ENCODE measurements around the gene CLP1. TPM values are rescaled to one million over a fixed set of nuclear protein-coding genes. Genes with fewer than 3 reads are reported as not detected.

Gene CLP1
- total RNA-seq, 1 experiment from 2014 or later = 23.4 TPM

DNA sequence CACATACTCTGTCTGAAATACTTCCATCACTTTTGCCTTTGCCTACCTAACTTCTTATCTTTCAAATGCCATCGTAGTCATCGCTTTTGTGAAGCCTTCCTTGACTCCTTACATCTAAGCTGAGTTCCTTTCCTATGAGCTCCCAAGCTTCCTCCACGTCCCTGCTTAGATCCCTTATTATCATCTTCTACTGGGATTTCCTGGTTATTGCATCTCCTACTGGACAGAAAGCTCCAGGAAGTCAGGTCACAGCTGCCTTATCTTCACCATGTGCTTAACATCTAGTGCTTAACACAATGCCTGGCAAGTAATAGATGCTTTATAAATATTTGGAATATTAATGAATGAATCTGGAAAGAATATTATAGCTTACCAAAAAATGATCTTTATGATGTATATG, 13.8 kb upstream of the CLP1 start:
- intact Hi-C loops (cut with micrococcal nuclease; ENCODE audit: unreplicated experiment) = loop anchor here (1.0 kb wide), 2 partner anchors 117 to 187 kb away; no protein-coding TSS in a partner anchor
- Histone ChIP-seq H3K9me2 (ENCODE audit: insufficient read depth) (no peaks in the 10 kb centered on the region), H2AFZ (no peak overlapping the region), H3K27ac (no peak overlapping the region), H3K4me3 (no peak overlapping the region), H3K4me2 (no peak overlapping the region), H3K36me3 (ENCODE audit: low read depth) (no peaks in the 10 kb centered on the region), H3F3A (ENCODE audit: insufficient read depth, low read depth) (no peaks in the 10 kb centered on the region), H4K20me1 (ENCODE audit: insufficient read depth) (no peaks in the 10 kb centered on the region), H3K27me3 (ENCODE audit: insufficient read depth, low read depth) (peaks cover 38% of the 10 kb centered on the region), H3K4me1 (replicated peaks; ENCODE audit: insufficient read depth) (peaks cover 3% of the 10 kb centered on the region; the same call in 1 of the 2 replicates), H3K9me3 (ENCODE audit: insufficient read depth, low read depth) (no peaks in the 10 kb centered on the region), H3K79me2 (ENCODE audit: low read depth) (no peaks in the 10 kb centered on the region)
- no peak for DNase-seq
- POLR2A ChIA-PET (ENCODE audit: unreplicated experiment) = interaction anchor here (0.6 to 0.9 kb wide), 3 partner anchors 8 to 60 kb away, joined by 3 to 12 read pairs (median 11); no protein-coding TSS in a partner anchor
- TF ChIP-seq CTCF (conservative IDR thresholded peaks at IDR 0.05) (no peak), EZH2 (IDR thresholded peaks at IDR 0.05; ENCODE audit: low read depth) (no peak)
- no TSS peak for BruUV-seq (replicated peaks)
- CTCF ChIA-PET = interaction anchor here (0.6 to 2.0 kb wide), 14 partner anchors 11 to 943 kb away, joined by 3 to 25 read pairs (median 4); partner anchors contain the start of gene UBE2L6

GRCh38 chr11:57644748-57645688, 12.5 kb upstream of the CLP1 start:
- peak; percentile 60 to 83 for DNase-seq
- TF ChIP-seq CTCF (conservative IDR thresholded peaks at IDR 0.05) = peak; percentile 98
- TF ChIP-seq EZH2 (IDR thresholded peaks at IDR 0.05; ENCODE audit: low read depth) = no peak
- 0 out of 2 replicates have a peak overlapping the region, but pooled peaks have one; percentile 11 for H3K4me2 ChIP-seq
- no peak overlapping the region for H3K4me3 ChIP-seq
- no peak overlapping the region for H2AFZ ChIP-seq
- peaks cover 3% of the 10 kb centered on the region; the same call in 1 of the 2 replicates for H3K4me1 ChIP-seq (replicated peaks; ENCODE audit: insufficient read depth)
- no peaks in the 10 kb centered on the region for H3K36me3 ChIP-seq (ENCODE audit: low read depth)
- no peaks in the 10 kb centered on the region for H3K9me2 ChIP-seq (ENCODE audit: insufficient read depth)
- no peaks in the 10 kb centered on the region for H4K20me1 ChIP-seq (ENCODE audit: insufficient read depth)
- H3F3A ChIP-seq (ENCODE audit: insufficient read depth, low read depth) = no peaks in the 10 kb centered on the region
- CTCF ChIA-PET = interaction anchor here (0.5 to 2.0 kb wide), 13 partner anchors 10 to 879 kb away, joined by 3 to 25 read pairs (median 4); partner anchors contain the start of gene UBE2L6
- BruUV-seq (replicated peaks) = no TSS peak
- intact Hi-C loops (cut with micrococcal nuclease; ENCODE audit: unreplicated experiment) = loop anchor here (1.0 kb wide), 2 partner anchors 118 to 188 kb away; no protein-coding TSS in a partner anchor
- no peaks in the 10 kb centered on the region for H3K9me3 ChIP-seq (ENCODE audit: insufficient read depth, low read depth)
- no peak overlapping the region for H3K27ac ChIP-seq
- POLR2A ChIA-PET (ENCODE audit: unreplicated experiment) = interaction anchor here (0.5 to 0.6 kb wide), 2 partner anchors 102 to 309 kb away, joined by 3 to 4 read pairs; partner anchors contain the start of gene SSRP1
- no peaks in the 10 kb centered on the region for H3K79me2 ChIP-seq (ENCODE audit: low read depth)
- peaks cover 46% of the 10 kb centered on the region for H3K27me3 ChIP-seq (ENCODE audit: insufficient read depth, low read depth)

DNA sequence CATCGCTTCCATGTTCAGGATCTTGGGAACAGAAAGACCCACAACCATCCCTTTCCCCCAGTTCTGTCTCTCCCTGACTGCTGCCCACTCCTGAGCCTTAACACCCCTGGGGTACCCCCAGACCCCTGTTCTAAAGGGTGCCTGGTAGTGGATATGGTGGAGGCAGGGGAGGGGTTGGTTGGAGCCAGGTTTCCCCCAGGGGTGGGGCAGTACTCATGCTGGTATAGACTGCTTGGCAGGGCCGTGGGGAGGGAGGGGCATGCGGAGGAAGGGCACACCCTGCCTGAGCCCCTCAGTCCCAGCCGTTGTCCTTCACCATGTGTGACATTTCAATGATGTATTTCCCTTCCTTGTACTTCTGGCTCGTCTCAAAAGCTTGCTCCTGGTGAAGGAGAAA, 11.9 kb upstream of the CLP1 start:
- H3K27ac ChIP-seq = no peak overlapping the region
- no peaks in the 10 kb centered on the region; the same call in 1 of the 2 replicates for H3F3A ChIP-seq (ENCODE audit: insufficient read depth, low read depth)
- no peaks in the 10 kb centered on the region for H3K9me3 ChIP-seq (ENCODE audit: insufficient read depth, low read depth)
- CTCF ChIA-PET = no interaction called here
- H4K20me1 ChIP-seq (ENCODE audit: insufficient read depth) = no peaks in the 10 kb centered on the region
- no TSS peak for BruUV-seq (replicated peaks)
- peaks cover 52% of the 10 kb centered on the region for H3K27me3 ChIP-seq (ENCODE audit: insufficient read depth, low read depth)
- no peaks in the 10 kb centered on the region for H3K36me3 ChIP-seq (ENCODE audit: low read depth)
- no peak for TF ChIP-seq CTCF (conservative IDR thresholded peaks at IDR 0.05)
- TF ChIP-seq EZH2 (IDR thresholded peaks at IDR 0.05; ENCODE audit: low read depth) = no peak
- intact Hi-C loops (cut with micrococcal nuclease; ENCODE audit: unreplicated experiment) = no loop called here
- H3K9me2 ChIP-seq (ENCODE audit: insufficient read depth) = no peaks in the 10 kb centered on the region
- H2AFZ ChIP-seq = no peak overlapping the region
- no peak overlapping the region for H3K4me2 ChIP-seq
- H3K4me1 ChIP-seq (replicated peaks; ENCODE audit: insufficient read depth) = peaks cover 3% of the 10 kb centered on the region; the same call in 1 of the 2 replicates
- H3K4me3 ChIP-seq = no peak overlapping the region
- DNase-seq = no peak
- POLR2A ChIA-PET (ENCODE audit: unreplicated experiment) = no interaction called here
- H3K79me2 ChIP-seq (ENCODE audit: low read depth) = no peaks in the 10 kb centered on the region
